Measurements from ENCODE around the gene IMP3.

DNA sequence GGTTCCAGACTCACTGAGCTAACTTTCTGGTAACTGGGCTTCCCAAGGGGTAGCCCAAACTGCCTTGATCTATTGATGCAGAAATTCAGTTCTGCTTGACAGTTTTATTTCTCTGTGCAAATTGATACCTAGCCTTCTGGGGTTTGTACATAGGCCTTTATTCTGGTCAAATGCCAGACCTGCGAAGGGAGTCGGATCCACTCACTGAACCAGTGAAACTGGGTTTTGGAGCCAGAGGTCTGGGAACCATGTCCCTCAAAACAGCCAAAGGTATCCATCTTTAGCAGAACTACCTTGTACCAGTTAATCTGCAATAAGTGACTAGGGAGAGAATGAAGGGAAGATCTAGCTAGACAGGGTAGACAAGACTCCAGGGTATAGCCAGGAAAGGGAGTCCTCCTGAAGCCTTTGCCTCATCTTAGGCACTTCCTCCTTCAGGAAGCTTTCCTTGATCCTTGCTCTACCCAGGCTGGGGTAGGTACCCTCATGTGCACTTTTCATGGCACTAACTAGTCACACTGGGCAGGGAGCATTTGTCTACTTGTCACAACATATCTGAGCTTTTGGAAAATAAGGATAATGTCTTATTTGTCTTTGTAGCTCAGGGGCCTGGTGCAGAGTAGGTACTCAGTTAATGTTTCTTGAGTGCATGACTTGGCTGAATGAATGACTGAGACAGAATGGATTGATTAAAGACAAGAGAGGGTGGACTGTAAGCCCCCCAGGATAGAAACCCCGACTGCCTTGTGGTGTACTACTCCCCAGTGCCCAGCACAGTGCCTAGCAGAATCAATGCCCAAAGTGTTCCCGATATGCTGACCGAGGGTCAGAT is 6.3 kb upstream of the IMP3 start:
- TF ChIP-seq, protein P1, sequence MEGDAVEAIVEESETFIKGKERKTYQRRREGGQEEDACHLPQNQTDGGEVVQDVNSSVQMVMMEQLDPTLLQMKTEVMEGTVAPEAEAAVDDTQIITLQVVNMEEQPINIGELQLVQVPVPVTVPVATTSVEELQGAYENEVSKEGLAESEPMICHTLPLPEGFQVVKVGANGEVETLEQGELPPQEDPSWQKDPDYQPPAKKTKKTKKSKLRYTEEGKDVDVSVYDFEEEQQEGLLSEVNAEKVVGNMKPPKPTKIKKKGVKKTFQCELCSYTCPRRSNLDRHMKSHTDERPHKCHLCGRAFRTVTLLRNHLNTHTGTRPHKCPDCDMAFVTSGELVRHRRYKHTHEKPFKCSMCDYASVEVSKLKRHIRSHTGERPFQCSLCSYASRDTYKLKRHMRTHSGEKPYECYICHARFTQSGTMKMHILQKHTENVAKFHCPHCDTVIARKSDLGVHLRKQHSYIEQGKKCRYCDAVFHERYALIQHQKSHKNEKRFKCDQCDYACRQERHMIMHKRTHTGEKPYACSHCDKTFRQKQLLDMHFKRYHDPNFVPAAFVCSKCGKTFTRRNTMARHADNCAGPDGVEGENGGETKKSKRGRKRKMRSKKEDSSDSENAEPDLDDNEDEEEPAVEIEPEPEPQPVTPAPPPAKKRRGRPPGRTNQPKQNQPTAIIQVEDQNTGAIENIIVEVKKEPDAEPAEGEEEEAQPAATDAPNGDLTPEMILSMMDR (IDR thresholded peaks at IDR 0.05) = no peak
- TF ChIP-seq POLR2A (IDR thresholded peaks at IDR 0.05) = no peak
